ENCODE results near the gene NTN1.

Gene NTN1

DNA sequence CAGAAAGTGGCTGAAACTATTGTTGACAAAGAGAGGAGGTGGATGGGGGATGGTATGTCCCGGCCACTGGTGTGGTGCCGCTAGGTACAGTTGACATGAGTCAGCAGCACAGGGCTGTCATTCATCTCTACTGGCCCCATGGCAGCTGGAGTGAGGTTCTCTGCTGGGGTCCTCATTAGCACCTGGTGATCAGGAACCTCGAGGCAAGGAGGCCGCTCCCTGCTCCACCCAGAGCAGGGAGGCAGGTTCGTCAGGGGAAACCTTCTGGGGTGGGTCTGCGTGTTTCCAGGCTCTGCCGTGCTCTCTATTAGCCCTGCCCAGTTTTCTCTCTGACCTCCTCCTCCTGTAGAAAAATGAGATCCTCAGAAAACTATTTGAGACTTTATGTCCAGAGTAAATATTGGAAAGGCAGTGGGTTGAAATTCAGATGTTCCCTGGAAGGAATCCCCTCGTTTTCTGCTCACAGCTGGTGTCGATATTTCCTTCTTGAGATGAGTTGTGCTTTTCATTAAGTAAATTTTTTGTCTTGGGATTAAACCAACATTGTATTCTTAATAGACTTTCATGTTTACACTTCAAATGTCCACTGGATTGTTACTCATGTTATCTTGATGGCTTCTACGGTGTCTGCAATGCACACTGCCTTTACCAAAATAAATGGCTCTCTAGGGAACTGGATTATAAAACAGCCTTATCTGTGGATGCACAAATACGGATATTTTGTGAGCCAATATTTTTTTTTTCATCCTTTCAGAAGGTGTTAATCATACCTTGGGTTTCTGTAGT, 7.1 kb downstream of the NTN1 start:
- DNase-seq: no peak
- in situ Hi-C loops (cut with HindIII; ENCODE audit: low pct_ligation_motif_present, low pct_unique_long_range_greater_than_20kb, low sequenced_read_pairs): no loop called here

DNA sequence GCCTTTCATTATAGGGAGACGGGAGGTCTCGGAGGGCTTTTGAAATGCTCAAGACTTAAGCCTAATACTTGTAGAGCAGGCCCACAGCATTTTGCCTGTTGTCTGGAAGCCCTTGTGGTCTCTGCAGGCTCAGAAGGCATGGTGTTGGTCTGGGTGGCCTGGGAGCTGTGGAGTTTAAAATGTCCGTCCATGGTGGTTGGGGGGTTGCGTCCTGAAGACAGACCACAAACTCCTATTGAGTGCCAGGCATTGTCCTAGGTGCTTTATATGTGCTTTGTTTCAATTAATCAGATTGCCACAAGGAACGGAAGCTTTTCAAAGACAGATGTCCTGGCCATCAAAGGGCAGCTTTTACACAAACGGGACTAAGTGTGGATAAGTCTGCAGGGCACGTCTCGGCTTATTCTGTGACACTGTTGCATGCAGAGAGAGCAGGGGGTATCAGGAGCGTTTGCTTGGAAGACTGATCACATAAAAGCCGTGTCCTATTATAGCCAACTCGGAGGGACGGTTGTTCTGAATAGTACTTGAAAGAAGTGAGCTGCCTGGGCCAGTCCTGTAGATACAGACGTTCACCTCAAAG, 7.8 kb downstream of the NTN1 start:
- in situ Hi-C loops (cut with HindIII; ENCODE audit: low pct_ligation_motif_present, low pct_unique_long_range_greater_than_20kb, low sequenced_read_pairs): no loop called here
- DNase-seq: no peak

DNA sequence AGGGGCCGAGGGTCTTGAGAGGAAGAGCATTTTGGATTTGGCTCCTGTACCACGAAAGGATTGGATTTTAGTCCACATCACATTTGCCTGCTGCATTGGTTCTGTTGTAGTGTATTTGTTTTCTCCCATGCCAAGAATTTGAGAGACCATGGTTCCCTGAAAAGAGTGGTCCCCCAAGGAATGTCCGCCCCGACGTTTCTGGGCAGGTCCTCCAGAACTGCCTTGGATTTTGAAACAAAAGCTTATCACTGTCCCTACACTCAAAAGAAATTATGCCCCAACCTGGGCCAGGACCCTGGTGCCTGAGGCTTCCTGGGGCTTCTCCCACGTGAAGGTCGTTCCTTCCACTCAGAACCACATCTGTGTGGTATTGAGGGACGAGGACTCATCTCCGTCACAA, 10.8 kb downstream of the NTN1 start:
- in situ Hi-C loops (cut with HindIII; ENCODE audit: low pct_ligation_motif_present, low pct_unique_long_range_greater_than_20kb, low sequenced_read_pairs): no loop called here
- no peak for DNase-seq

DNA sequence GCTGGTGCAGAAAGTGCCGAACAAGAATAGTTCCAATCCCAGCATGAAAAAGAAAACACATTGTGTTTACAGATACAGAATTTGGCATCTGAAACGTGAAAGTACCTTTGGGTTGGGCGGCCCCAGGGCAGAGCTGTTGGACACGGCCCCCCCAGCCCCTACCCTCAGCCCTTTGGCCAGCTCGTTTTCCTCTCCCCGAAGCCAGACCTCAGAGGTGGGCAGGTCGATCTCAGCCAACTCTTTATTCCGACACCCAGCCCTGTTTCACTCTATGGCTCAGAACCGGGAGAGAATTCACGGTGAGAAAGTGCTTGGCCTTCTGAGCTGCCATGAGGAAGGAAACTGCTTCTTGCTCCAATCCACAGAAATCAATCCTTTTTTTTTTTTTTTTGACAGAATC, 11.3 kb downstream of the NTN1 start:
- in situ Hi-C loops (cut with HindIII; ENCODE audit: low pct_ligation_motif_present, low pct_unique_long_range_greater_than_20kb, low sequenced_read_pairs): no loop called here
- DNase-seq: no peak

DNA sequence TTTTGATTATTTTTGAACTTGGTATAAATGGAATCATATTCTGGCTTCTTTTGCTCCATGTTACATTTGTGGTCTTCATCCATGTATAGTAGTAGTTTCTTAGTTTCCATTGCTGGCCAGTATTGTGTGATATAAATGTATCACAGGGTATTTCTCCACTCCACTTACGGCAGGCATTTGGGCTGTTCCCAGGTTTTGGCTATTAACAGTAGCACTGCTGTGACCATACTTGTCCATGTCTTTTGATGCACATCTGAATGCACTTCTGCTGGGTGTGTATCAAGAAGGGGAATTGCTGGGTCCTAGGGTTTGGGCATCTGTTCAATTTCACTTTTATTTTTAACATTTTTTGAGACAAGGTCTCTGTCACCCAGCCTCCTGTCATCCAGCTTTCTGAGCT, 13.9 kb downstream of the NTN1 start:
- in situ Hi-C loops (cut with HindIII; ENCODE audit: low pct_ligation_motif_present, low pct_unique_long_range_greater_than_20kb, low sequenced_read_pairs): no loop called here
- DNase-seq: no peak

DNA sequence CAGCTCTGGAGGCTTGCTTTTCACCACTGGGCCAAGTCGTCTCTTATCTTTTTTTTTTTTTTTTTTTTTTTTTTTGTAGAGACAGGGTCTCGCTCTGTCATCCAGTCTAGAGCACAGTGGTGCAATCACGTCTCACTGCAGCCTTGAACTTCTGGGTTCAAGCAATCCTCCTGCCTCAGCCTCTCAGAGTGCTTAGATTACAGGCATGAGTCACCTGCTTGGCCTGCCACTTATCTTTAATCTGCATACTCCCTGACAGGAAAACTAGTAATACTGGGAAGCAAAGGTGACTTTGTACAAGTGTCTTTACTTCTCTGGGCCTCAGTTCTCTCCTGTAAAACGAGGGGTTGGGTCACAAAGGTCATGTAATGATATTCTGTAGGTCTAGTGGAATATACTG, 15.0 kb downstream of the NTN1 start:
- in situ Hi-C loops (cut with HindIII; ENCODE audit: low pct_ligation_motif_present, low pct_unique_long_range_greater_than_20kb, low sequenced_read_pairs): no loop called here
- DNase-seq: no peak

DNA sequence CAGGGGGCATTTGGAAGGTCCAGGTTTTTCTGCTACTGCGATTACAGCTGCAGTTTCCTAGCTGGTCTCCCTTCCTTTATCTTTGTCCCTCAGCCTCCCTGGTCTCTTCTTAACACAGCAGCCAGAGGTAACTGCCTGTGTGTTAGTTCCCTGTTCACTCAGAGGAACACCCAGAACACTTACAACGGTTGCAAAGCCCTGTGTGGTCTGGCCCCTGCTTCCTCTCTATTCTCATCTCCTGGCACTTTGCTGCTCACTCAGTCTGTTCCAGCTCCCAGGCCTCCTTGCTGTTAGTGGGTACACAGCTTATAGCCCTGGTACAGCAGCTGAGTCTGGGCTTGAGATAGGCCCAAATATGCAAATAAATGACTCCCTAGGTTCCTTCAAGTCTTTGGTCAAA, 16.4 kb downstream of the NTN1 start:
- in situ Hi-C loops (cut with HindIII; ENCODE audit: low pct_ligation_motif_present, low pct_unique_long_range_greater_than_20kb, low sequenced_read_pairs): no loop called here
- DNase-seq: no peak

DNA sequence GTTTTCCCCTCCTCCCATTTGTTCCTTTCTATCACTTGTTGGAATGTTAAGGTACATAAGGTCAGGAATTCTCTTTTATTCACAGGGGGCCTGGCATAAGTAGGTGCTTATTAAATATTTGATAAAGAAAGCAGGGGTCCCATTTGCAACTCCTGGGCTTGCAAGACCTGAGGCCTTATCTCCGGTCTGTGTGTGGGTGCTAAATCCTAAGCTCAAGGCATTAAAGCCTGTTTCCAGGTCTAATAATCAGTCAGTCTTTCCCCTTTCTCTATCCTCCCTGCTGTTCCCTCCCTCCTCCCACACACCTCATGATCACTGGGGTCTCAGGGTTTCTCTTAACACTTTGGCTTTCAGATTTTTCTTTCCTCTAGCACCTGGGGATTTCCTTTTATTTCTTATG, 17.1 kb downstream of the NTN1 start:
- DNase-seq: no peak
- in situ Hi-C loops (cut with HindIII; ENCODE audit: low pct_ligation_motif_present, low pct_unique_long_range_greater_than_20kb, low sequenced_read_pairs): no loop called here

DNA sequence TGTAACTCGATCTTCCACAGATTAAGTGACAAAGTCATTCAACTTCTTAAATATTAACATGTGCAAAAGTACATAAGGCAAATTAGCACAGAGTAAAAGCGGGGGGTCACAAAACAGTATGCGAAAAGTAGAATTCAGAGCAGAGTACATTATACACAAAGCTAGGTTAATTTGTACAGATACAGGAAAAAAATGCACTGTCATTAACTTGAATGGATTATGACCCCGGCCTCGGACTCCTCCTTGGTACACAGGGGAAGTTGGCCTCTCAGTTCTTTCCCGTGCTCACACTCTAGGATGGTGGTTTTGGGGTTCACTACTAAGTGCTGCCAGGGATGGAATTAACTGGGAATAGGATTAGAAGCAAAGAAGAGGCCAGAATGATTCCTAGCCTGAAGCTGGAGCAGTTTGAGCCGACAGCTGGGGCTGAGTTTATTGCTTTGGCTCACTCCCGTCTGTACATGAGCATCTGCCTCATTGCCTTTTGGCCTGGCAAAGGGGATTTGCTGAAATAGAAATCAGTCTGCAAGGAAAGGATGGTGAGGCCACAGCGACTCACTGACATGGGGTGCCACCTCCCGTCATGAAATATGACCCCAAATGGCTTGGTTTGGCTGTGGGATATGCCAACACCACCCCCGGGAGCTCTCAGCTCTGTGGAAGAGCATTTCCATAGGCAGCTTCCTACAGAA, 23.6 kb downstream of the NTN1 start:
- in situ Hi-C loops (cut with HindIII; ENCODE audit: low pct_ligation_motif_present, low pct_unique_long_range_greater_than_20kb, low sequenced_read_pairs): no loop called here
- DNase-seq: no peak

DNA sequence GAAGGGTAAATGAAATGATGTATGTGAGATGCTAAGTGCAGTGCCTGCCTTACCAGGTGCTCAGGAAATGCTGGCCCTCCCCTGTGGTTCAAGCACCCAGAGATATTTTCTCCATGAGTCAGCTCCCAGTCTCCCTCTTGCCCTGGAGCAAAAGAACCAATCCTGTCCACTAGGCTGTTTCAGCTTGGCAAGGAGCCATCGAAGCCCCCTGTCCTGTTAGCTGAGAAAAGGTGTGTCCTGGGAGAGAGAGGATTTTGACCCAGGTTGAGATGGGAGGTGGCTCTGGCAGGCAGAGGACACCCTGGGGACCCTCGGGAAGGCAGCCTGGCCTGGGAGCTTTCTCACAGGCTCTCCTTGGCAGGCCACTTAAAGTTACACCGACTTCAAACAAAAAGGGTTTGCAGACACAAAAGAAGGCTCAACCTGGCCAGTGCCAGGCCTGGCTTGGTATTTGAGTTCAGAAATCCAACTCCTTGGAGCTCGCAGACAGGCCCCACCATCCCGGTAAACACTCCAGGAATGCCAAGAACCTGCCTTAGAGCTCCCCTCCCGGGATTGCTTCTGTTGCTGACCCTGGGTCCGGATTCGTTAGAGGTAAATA, 29.6 kb downstream of the NTN1 start:
- in situ Hi-C loops (cut with HindIII; ENCODE audit: low pct_ligation_motif_present, low pct_unique_long_range_greater_than_20kb, low sequenced_read_pairs): no loop called here

DNA sequence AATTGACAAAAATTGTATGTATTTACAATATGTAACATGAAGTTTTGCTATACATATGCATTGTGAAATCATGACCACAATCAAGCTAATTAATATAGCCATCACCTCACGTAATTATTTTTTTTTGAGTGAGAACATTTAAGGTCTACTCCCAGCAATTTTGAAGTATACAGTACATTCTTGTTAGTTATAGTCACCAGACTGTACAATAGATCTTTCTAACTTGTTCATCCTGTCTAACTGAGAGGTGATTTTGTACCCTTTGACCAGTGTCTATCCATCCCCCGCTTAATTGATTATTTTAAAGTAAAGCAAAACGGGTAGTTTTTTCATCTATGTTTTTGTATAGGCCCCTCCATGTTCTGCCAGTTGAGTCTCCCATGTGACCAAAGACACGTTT, 30.3 kb downstream of the NTN1 start:
- in situ Hi-C loops (cut with HindIII; ENCODE audit: low pct_ligation_motif_present, low pct_unique_long_range_greater_than_20kb, low sequenced_read_pairs): no loop called here

More for the DNA sequence above, 29.6 kb downstream of the NTN1 start:
- peak; percentile 53 for DNase-seq

DNA sequence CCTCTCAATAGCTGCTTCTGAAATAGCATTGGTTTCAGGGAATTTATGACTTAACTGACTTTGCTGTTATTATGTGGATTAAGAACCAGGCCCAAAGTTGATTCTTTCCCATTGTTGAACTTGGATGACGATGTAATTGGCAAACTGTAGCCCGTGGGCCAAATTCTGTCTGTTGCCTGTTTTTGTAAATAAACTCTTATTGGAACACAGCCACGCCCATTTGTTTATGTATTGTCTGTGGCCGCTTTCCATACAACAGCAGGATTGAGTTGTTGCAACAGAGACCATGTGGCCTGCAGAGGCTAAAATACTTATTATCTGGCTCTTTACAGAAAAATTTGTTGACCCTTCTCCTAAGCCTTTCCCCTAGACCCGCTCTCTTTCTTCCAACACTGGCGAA, 31.6 kb downstream of the NTN1 start:
- no peak for DNase-seq
- in situ Hi-C loops (cut with HindIII; ENCODE audit: low pct_ligation_motif_present, low pct_unique_long_range_greater_than_20kb, low sequenced_read_pairs): no loop called here

More for the DNA sequence above, 30.3 kb downstream of the NTN1 start:
- DNase-seq: no peak

DNA sequence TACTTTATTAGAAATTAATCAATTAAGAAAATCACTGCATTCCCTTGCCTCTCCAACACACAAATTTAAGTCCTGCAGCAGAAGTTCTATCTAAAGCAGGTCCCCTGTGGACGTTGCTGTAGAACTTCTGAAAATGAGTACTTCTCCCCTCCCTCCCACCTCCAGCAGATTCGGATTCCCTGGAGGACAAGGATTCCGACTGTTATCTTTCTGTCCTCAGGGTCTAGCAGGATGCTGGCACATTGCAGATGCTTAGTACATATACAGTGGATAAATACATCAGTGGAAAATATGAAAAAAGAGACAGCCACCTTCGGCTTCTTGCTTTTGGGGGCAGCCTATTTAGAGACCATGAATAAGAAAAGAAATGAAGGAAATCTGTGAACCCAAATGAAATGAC, 32.1 kb downstream of the NTN1 start:
- DNase-seq: no peak

DNA sequence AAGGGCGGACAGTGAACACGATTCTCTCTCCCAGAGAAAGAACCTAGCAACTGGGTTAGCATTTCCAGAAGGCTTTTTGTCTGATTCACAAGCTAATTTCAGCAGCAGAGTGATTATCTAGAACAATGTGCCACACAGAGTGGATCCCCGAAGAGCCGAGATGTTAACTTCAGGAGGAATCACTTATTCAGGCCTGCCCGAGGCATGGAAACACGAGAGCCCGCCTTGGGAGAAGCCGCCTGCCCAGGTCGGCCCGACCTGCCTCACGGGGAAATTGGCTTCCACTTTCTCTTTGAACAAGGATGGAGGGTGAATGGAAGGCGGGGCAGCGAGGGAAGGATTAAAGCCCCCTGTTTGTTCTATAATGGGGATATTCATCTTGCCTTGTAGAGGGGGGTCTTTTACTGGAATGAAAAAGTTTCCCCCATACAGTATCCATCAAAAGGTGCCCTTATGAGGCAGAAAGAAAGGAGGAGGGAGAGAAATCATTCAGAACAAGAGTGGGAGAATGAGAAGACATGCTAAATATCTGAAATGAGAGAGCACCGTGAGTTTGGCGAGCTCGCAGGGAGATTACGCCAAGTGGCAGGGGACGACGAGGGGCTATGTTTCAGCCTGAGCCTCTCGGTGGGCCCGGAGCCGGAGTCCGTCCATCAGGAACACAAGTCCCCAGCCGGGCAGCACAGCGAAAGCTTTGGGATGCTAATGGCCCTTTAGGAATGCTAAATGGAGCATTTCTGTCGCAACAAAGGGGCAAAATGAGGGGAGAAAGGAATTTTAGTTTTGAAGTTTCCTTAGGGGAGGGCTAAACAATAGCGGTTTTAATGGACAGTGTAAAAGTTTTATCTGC, 33.0 kb downstream of the NTN1 start:
- in situ Hi-C loops (cut with HindIII; ENCODE audit: low pct_ligation_motif_present, low pct_unique_long_range_greater_than_20kb, low sequenced_read_pairs): no loop called here
- no peak for DNase-seq

More for the DNA sequence above, 32.1 kb downstream of the NTN1 start:
- in situ Hi-C loops (cut with HindIII; ENCODE audit: low pct_ligation_motif_present, low pct_unique_long_range_greater_than_20kb, low sequenced_read_pairs): no loop called here

DNA sequence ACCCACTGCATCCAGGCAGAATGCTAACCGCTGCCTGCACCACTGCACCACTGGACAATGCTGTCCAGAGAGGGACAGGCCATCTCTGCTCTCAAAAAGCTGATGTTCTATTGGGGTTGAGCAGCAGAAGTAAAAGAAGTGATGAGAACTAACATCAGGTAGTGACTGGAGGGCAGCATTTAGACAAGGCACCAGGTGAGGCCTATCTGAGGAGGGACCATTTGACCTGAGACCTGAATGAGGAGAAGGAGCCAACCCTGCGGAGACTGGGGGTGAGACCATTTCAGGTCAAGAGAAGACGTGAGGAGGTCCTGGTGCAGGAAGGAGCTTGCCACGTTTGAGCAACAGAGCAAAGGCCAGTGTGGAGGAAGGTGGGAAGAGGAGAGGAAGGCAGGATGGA, 34.0 kb downstream of the NTN1 start:
- in situ Hi-C loops (cut with HindIII; ENCODE audit: low pct_ligation_motif_present, low pct_unique_long_range_greater_than_20kb, low sequenced_read_pairs): no loop called here
- no peak for DNase-seq

DNA sequence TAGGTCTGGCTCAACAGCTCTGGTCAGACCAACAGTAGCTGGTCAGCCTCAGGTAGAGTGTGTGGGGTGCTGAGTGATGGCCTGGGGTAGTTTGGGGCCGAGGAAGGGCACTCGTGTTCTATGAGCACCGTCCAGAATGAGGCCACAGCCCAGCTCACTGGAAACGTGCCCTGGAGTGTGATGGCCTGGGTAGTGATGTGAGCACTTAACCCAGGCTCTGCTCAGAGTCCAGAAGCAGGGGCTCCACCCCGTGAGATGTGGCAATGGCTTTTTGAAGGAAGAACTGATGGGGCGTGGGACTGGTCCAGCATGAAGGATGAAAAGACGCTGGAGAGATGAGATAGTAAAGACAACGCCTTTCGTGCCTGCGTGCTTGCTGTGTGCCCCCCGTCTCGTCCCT, 35.3 kb downstream of the NTN1 start:
- in situ Hi-C loops (cut with HindIII; ENCODE audit: low pct_ligation_motif_present, low pct_unique_long_range_greater_than_20kb, low sequenced_read_pairs): no loop called here

DNA sequence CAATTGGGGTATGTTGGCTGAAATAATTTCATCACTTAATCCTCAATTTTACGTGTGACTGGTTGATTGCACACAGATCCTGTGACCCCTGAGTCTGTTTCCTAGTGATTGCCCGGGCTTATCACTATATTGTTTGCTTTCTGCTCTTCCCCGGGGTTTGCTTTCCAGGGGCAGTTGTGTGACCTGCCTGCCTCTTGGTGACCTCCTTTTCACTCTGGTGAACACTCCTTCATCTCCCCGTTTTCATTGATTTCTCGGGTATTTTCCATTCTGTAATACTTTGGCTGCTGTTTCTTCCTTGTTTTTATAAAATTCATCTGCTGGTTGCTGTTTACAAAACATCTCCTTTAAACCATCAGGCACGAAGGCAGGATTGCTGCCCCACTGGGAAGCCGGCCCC, 36.0 kb downstream of the NTN1 start:
- DNase-seq: no peak
- in situ Hi-C loops (cut with HindIII; ENCODE audit: low pct_ligation_motif_present, low pct_unique_long_range_greater_than_20kb, low sequenced_read_pairs): no loop called here

More for the DNA sequence above, 35.3 kb downstream of the NTN1 start:
- DNase-seq: no peak

DNA sequence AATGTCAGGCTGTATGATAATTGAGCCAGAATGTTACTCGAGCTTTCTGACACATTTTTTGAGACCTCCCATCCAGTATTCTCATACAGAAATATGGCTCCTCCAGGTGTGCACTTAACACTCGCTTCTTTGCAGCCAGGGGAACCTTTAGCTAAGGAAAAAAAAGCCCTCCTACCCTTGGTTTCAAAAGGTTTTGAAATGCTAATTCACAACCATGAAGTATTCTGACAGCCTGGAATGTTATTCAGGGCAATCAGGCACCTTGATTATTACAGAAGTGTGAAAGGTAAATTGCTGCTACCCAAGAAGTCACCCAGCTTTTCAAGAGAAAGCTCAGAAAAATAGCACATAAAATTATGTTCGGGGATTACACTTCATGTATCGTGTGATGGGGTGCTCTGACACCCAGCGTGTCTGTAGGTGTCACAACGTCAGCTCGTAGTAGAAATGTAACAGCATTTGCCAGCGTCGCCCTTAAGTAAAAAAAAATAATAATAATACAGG, 41.1 kb downstream of the NTN1 start:
- in situ Hi-C loops (cut with HindIII; ENCODE audit: low pct_ligation_motif_present, low pct_unique_long_range_greater_than_20kb, low sequenced_read_pairs): no loop called here
- no peak for DNase-seq

Measured in ACHN (cell line).